Measurements from ENCODE around the gene OVAAL. TPM values are rescaled to one million over a fixed set of nuclear protein-coding genes. Genes with fewer than 3 reads are reported as not detected.

Gene OVAAL
- total and polyA plus RNA-seq, 2 donors (not counting 1 experiment from before 2014, with no cell fraction given): not detected

DNA sequence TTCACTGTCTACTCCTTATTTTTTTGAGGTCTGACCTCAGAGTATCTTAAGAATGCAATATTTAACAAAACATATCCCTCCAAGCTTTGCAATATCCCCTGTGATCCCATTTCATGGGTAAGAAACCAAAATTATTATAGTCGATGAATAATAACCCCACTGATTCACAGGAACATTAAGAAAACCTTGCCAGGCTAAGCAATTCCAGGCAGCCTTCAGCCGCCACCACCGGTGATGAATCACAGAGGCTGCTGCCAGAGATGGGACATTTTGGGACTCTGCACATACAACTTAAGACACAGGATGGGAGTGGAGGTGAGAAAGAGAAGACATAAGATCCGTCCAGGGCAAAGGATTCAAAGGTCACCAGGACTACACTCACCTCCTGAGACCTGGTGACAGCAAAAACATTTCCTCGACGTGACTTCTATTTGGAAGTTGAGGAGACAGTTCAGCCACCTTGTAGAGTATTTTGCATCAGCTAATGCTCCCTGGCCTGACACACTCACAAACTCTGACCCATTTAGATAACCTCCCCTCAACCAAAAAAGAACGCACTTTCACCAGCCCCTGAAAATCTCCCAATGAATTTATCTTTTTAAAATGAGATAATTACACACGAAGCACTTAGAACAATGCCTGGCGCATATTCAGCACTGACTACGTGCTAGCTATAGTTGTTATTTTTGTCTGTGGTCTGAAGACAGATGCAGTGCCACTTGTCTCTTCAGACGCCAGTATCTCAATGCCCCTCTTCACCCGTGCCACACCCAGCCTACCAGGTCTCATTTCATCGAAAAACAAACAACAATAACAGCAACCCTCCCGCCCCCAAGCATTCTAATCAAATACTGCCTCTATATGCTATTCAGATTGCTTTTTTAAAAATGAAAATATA is 17.8 kb upstream of the OVAAL start:
- Histone ChIP-seq H3K4me3 (ENCODE audit: control extremely low read depth in 1 of 5, extremely low read depth in 1 of 5, insufficient read depth in 1 of 5, low read depth in 2 of 5, low read length in 4 of 5) (no peak overlapping the region), H3K36me3 (replicated peaks in 1 of 2; ENCODE audit: control extremely low read depth in 1 of 2, control insufficient read depth in 1 of 2, extremely low read depth in 1 of 2, insufficient read depth in 2 of 2, low read length in 1 of 2) (no peaks in the 10 kb centered on the region), H3K79me2 (ENCODE audit: control insufficient read depth, insufficient read depth, low read length) (no peaks in the 10 kb centered on the region), H3K9me3 (ENCODE audit: control extremely low read depth in 1 of 3, control insufficient read depth in 2 of 3, insufficient read depth in 1 of 3, low read length in 2 of 3) (no peaks in the 10 kb centered on the region), H4K20me1 (ENCODE audit: control insufficient read depth, insufficient read depth, low read length, poor library complexity, severe bottlenecking) (no peaks in the 10 kb centered on the region), H2AFZ (ENCODE audit: insufficient read depth, low read depth, low read length, poor library complexity, severe bottlenecking) (no peak overlapping the region), H3K4me2 (replicated peaks; ENCODE audit: low read depth, low read length, poor library complexity, severe bottlenecking) (no peak overlapping the region), H3K27me3 (replicated peaks in 1 of 4; ENCODE audit: control extremely low read depth in 1 of 4, control insufficient read depth in 3 of 4, insufficient read depth in 4 of 4, low read length in 3 of 4) (peaks cover 0 to 4% (median 1%) of the 10 kb centered on the region in 4 experiments), H3K9ac (ENCODE audit: low read length) (no peak overlapping the region), H3K27ac (ENCODE audit: low read length in 2 of 2) (no peak overlapping the region), H3K4me1 (ENCODE audit: control insufficient read depth in 2 of 2, insufficient read depth in 2 of 2, low read length in 2 of 2) (no peaks in the 10 kb centered on the region)
- ChIA-PET CTCF (interaction anchor here (2.1 kb wide), 1 partner anchor 321 kb away, joined by 6 read pairs; no protein-coding TSS in a partner anchor), POLR2A (no interaction called here)
- 97% methylated on average over 5 of the region's 14 CpGs for WGBS (ENCODE audit: insufficient coverage)
- H3K4me1 Mint-ChIP-seq: no peaks in the 10 kb centered on the region
- DNase-seq (no peak), ATAC-seq (ENCODE audit: low read depth) (no peak)
- intact Hi-C loops (cut with micrococcal nuclease): no loop called here
- no peak for TF ChIP-seq EZH2 (IDR thresholded peaks at IDR 0.05; ENCODE audit: borderline replicate concordance, insufficient read depth, low read depth, low read length, poor library complexity, severe bottlenecking)
- TF ChIP-seq, protein P1, sequence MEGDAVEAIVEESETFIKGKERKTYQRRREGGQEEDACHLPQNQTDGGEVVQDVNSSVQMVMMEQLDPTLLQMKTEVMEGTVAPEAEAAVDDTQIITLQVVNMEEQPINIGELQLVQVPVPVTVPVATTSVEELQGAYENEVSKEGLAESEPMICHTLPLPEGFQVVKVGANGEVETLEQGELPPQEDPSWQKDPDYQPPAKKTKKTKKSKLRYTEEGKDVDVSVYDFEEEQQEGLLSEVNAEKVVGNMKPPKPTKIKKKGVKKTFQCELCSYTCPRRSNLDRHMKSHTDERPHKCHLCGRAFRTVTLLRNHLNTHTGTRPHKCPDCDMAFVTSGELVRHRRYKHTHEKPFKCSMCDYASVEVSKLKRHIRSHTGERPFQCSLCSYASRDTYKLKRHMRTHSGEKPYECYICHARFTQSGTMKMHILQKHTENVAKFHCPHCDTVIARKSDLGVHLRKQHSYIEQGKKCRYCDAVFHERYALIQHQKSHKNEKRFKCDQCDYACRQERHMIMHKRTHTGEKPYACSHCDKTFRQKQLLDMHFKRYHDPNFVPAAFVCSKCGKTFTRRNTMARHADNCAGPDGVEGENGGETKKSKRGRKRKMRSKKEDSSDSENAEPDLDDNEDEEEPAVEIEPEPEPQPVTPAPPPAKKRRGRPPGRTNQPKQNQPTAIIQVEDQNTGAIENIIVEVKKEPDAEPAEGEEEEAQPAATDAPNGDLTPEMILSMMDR (IDR thresholded peaks at IDR 0.05): no peak
- H3K27me3 Mint-ChIP-seq: peaks cover 5% of the 10 kb centered on the region
- no peak overlapping the region for H3K4me3 Mint-ChIP-seq
- H3K27ac Mint-ChIP-seq: no peak overlapping the region
- H3K9me3 Mint-ChIP-seq (ENCODE audit: insufficient read depth): no peaks in the 10 kb centered on the region
